Bronchial epithelial cell (primary cell): ENCODE results near the gene ZNF552. TPM values are rescaled to one million over a fixed set of nuclear protein-coding genes. Genes with fewer than 3 reads are reported as not detected.
"Not testable (repeated sequence)": the region's sequence is repeated elsewhere in the genome, so short reads cannot be mapped to it uniquely, and the experiment has no call there.

Experiments
- DNase-seq: peaks from one replicate; pipeline ENCODE4 v3.0.0-alpha.2; 2010; ENCODE audit warnings: low read depth
- FAIRE-seq: peaks from 2 replicates; lab custom pipeline; 2011; peaks lifted over from hg19 to GRCh38; lab: Jason Lieb, UNC
- H3K27me3 ChIP-seq: 2 replicates; pipeline ENCODE4 v1.5.1; 2011; ENCODE audit warnings: low read length; ENCODE audit not compliant: control insufficient read depth, insufficient read depth
- H3K36me3 ChIP-seq: 2 replicates; pipeline ENCODE4 v1.5.1; 2011; ENCODE audit warnings: low read length; ENCODE audit not compliant: control insufficient read depth, insufficient read depth
- H3K4me3 ChIP-seq: 2 replicates; pipeline ENCODE4 v1.5.1; 2011; ENCODE audit warnings: mild to moderate bottlenecking, low read depth, low read length, control low read depth
- CTCF ChIP-seq: IDR thresholded peaks from 2 replicates; pipeline ENCODE4 v1.5.1; 2011; ENCODE audit warnings: mild to moderate bottlenecking, moderate library complexity, low read length, control low read depth, inconsistent platforms; ENCODE audit not compliant: insufficient read depth, severe bottlenecking
- total RNA-seq: library from RNA; depleted of rRNA; stranded (reverse); fragments of >200 nt; gene quantifications from 2 replicates; pipeline ENCODE4 v1.2.1, GENCODE V29; 2014

ZNF552 gene
- total RNA-seq, 1 donor from 2014 or later = 8.2 TPM

- TF ChIP-seq CTCF = no peak
- H3K4me3 ChIP-seq = peak overlapping the region; percentile 40
- no peak for FAIRE-seq
- H3K36me3 ChIP-seq = peaks cover 2% of the 10 kb centered on the region
- DNase-seq = peak; percentile 62
- H3K27me3 ChIP-seq = no peaks in the 10 kb centered on the region
These were observed 11.0 kb downstream of the ZNF552 start for GRCh38 chr19:57803594-57804325.

- DNase-seq (no peak), FAIRE-seq (no peak)
- no peak for TF ChIP-seq CTCF
- Histone ChIP-seq H3K36me3 (no peaks in the 10 kb centered on the region), H3K27me3 (no peaks in the 10 kb centered on the region), H3K4me3 (peak overlapping the region; percentile 40)
These were observed 11.5 kb downstream of the ZNF552 start for GRCh38 chr19:57803265-57803593.

GRCh38 chr19:57802269-57802668 lies 12.4 kb downstream of the ZNF552 start:
- H3K36me3 ChIP-seq = no peaks in the 10 kb centered on the region
- H3K27me3 ChIP-seq = no peaks in the 10 kb centered on the region
- H3K4me3 ChIP-seq = no peak overlapping the region
- TF ChIP-seq CTCF = peak; percentile 1
- FAIRE-seq = no peak
- DNase-seq = no peak

GRCh38 chr19:57800696-57801095 lies 14.0 kb downstream of the ZNF552 start:
- DNase-seq (no peak), FAIRE-seq (no peak)
- H3K27me3 ChIP-seq = no peaks in the 10 kb centered on the region
- H3K36me3 ChIP-seq = peaks cover 2% of the 10 kb centered on the region
- no peak for TF ChIP-seq CTCF
- H3K4me3 ChIP-seq = no peak overlapping the region

- peak; percentile 94 for FAIRE-seq
- H3K36me3 ChIP-seq, H3K27me3 ChIP-seq, DNase-seq, H3K4me3 ChIP-seq: not testable (repeated sequence)
These were observed 18.1 kb downstream of the ZNF552 start for GRCh38 chr19:57796580-57796979.

GRCh38 chr19:57789288-57789687 lies 25.4 kb downstream of the ZNF552 start:
- no peak for TF ChIP-seq CTCF
- Histone ChIP-seq H3K36me3 (peaks cover 7% of the 10 kb centered on the region), H3K4me3 (no peak overlapping the region), H3K27me3 (no peaks in the 10 kb centered on the region)
- no peak for DNase-seq
- no peak for FAIRE-seq
